Rectal smooth muscle tissue (tissue), 1 donor: ENCODE data around the gene MT3.
"Not testable (repeated sequence)": the region's sequence is repeated elsewhere in the genome, so short reads cannot be mapped to it uniquely, and the experiment has no call there.

Source experiments
- H3K27ac ChIP-seq: one replicate; pipeline ENCODE4 v1.7.0; 2013; ENCODE audit warnings: low read depth, low read length, inconsistent platforms
- H3K27me3 ChIP-seq: one replicate; pipeline ENCODE4 v1.7.0; 2013; ENCODE audit warnings: low read length; ENCODE audit not compliant: control insufficient read depth, insufficient read depth
- H3K36me3 ChIP-seq: one replicate; pipeline ENCODE4 v1.7.0; 2013; ENCODE audit warnings: low read length; ENCODE audit not compliant: control insufficient read depth, insufficient read depth
- H3K4me1 ChIP-seq: one replicate; pipeline ENCODE4 v1.7.0; 2013; ENCODE audit warnings: low read length; ENCODE audit not compliant: control insufficient read depth, insufficient read depth
- H3K4me3 ChIP-seq: one replicate; pipeline ENCODE4 v1.7.0; 2013; ENCODE audit warnings: low read length
- H3K9ac ChIP-seq: one replicate; pipeline ENCODE4 v1.7.0; 2013; ENCODE audit warnings: low read length

MT3 gene

GRCh38 chr16:56617212-56618085 lies 28.1 kb downstream of the MT3 start:
- peak overlapping the region; percentile 61 for H3K27ac ChIP-seq
- H3K4me1 ChIP-seq, result peaks cover 5% of the 10 kb centered on the region
- H3K4me3 ChIP-seq, result peak overlapping the region; percentile 70
- H3K36me3 ChIP-seq, result no peaks in the 10 kb centered on the region
- H3K27me3 ChIP-seq, result peaks cover 3% of the 10 kb centered on the region
- peak overlapping the region; percentile 56 for H3K9ac ChIP-seq

DNA sequence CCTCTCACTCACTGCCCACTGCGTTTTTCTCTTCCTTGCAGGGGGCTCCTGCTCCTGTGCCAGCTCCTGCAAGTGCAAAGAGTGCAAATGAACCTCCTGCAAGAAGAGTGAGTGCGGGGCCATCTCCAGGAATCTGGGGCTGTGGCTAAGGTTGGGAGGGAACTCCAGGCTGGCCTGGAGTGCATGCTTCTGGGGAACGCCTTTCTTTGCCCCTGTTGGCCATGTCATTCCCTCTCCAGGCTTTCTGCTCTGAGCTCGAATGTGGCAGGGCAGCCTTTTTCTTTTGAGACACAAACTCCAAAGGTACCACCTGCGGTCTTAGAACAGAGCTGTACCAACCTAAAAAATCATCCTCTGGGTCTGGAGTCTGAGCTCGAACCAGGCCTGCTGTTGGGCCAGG lies 28.8 kb downstream of the MT3 start:
- Histone ChIP-seq H3K36me3 (no peaks in the 10 kb centered on the region), H3K27me3 (peaks cover 3% of the 10 kb centered on the region), H3K4me3 (no peak overlapping the region), H3K27ac (no peak overlapping the region), H3K9ac (no peak overlapping the region), H3K4me1 (peaks cover 5% of the 10 kb centered on the region)

DNA sequence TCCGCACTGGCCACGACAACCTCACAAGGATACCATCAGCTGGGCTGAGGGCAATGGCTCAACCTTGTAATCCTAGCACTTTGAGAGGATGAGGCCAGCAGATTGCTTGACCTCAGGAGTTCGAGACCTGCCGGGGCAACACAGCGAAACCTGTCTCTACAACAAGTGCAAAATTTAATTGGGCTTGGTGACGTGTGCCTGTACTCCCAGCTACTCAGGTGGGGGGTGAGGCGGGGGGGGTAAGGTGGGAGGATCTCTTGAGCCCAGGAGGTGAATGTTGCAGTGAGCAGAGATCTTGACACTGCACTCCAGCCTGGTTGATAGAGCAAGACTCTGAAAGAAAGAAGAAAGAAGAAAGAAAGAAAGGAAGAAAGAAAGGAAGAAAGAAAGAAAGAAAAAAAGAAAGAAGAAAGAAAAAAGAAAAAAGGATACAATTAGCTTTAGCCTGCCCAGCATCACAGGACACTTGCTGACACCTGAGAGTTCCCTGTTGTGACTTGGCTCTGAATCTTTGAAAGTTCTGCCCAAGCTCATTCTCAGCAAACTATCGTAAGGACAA lies 31.1 kb downstream of the MT3 start:
- Histone ChIP-seq H3K9ac (no peak overlapping the region), H3K36me3 (no peaks in the 10 kb centered on the region), H3K4me1 (peaks cover 5% of the 10 kb centered on the region), H3K27ac (no peak overlapping the region), H3K4me3 (no peak overlapping the region), H3K27me3 (peaks cover 3% of the 10 kb centered on the region)

- H3K27me3 ChIP-seq, H3K4me3 ChIP-seq, H3K4me1 ChIP-seq, H3K27ac ChIP-seq, H3K36me3 ChIP-seq, H3K9ac ChIP-seq: not testable (repeated sequence)
Measured at GRCh38 chr16:56621665-56622445, 32.5 kb downstream of the MT3 start.

DNA sequence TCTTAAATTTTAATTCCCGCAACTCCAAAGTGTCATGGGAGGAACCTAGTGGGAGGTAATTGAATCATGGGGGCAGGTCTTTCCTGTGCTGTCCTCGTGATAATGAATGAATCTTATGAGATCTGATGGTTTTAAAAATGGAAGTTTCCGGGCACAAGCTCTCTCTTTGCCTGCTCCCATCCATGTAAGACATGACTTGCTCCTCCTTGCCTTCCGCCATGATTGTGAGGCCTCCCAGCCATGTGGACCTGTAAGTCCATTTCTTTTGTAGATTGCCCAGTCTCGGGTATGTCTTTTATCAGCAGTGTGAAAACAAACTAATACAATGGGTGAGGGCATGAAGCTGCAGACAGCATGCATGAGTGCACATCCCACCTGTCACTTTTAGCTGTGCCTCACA lies 33.9 kb downstream of the MT3 start:
- H3K36me3 ChIP-seq, H3K27ac ChIP-seq: not testable (repeated sequence)

DNA sequence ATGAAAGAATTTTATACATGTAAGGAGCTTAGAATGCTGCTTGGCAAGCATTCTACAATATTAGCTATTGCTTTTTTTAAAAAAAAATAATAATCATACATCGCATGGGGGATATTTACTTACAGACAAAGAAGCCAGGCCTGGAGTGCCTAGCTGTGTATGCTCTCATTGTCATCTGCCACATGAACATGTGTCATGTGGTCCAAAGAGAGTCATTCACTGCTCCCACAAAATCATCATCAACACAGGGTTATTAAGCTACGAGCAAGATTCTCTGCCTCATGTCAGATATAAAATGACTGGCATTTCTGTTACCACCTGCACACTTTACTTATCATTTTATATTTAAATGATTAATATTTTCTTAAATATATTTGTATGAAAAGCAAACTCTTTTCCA lies 34.3 kb downstream of the MT3 start:
- Histone ChIP-seq H3K9ac (no peak overlapping the region), H3K27ac (no peak overlapping the region), H3K4me1 (peaks cover 6% of the 10 kb centered on the region), H3K4me3 (no peak overlapping the region), H3K36me3 (no peaks in the 10 kb centered on the region), H3K27me3 (peaks cover 2% of the 10 kb centered on the region)

More for the DNA sequence above, 33.9 kb downstream of the MT3 start:
- not testable (repeated sequence) for H3K9ac ChIP-seq, H3K4me3 ChIP-seq, H3K27me3 ChIP-seq, H3K4me1 ChIP-seq

GRCh38 chr16:56625140-56625942 lies 36.0 kb downstream of the MT3 start, which contains the start of gene MT1E:
Gene MT1E (plus strand): TSS chr16:56625781. CDS start chr16:56625852, 71 bp downstream.
- Histone ChIP-seq H3K9ac (peak within 1 kb of the TSS; percentile 91), H3K36me3 (no peaks in the 10 kb centered on the region), H3K4me3 (peak within 1 kb of the TSS; percentile 81), H3K4me1 (peaks cover 6% of the 10 kb centered on the region), H3K27me3 (peaks cover 2% of the 10 kb centered on the region), H3K27ac (peak within 1 kb of the TSS; percentile 98)

- peak overlapping the region; percentile 81 for H3K4me3 ChIP-seq
Measured at GRCh38 chr16:56625943-56626654, 36.8 kb downstream of the MT3 start.

GRCh38 chr16:56626685-56627084 lies 37.4 kb downstream of the MT3 start:
- Histone ChIP-seq H3K4me3 (peak overlapping the region; percentile 81), H3K36me3 (no peaks in the 10 kb centered on the region), H3K9ac (peak overlapping the region; percentile 88), H3K4me1 (peaks cover 6% of the 10 kb centered on the region), H3K27ac (peak overlapping the region; percentile 98), H3K27me3 (peaks cover 2% of the 10 kb centered on the region)

More at GRCh38 chr16:56625943-56626654, 36.8 kb downstream of the MT3 start:
- Histone ChIP-seq H3K4me1 (peaks cover 6% of the 10 kb centered on the region), H3K27ac (peak overlapping the region; percentile 98), H3K27me3 (peaks cover 2% of the 10 kb centered on the region), H3K36me3 (no peaks in the 10 kb centered on the region), H3K9ac (peak overlapping the region; percentile 88)

GRCh38 chr16:56628486-56629350 lies 39.4 kb downstream of the MT3 start:
- no peak overlapping the region for H3K4me3 ChIP-seq
- no peaks in the 10 kb centered on the region for H3K36me3 ChIP-seq
- no peak overlapping the region for H3K27ac ChIP-seq
- peaks cover 7% of the 10 kb centered on the region for H3K27me3 ChIP-seq
- H3K4me1 ChIP-seq, result peaks cover 6% of the 10 kb centered on the region
- no peak overlapping the region for H3K9ac ChIP-seq

DNA sequence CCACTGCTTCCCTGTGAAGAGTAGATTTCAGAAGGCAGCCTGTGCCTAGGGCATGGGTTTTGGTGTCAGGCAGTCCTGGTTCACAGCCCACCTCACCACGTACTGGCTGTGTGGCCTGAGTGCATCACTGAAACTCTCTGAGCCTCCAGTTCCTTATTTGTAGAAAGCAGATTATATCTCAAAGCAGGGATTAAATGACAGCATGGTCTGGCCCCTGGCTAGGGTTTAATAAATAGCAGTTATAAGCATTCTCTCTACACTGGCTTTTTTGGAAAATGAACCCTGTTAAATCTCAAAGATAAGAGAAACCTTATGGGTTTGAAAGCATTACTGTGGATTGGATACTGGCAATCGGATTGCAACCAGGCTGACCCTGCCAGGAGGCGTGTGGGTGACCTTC lies 40.2 kb downstream of the MT3 start:
- H3K36me3 ChIP-seq, result no peaks in the 10 kb centered on the region
- H3K4me3 ChIP-seq, result no peak overlapping the region
- H3K9ac ChIP-seq, result no peak overlapping the region
- H3K27me3 ChIP-seq, result peaks cover 7% of the 10 kb centered on the region
- no peak overlapping the region for H3K27ac ChIP-seq
- peaks cover 6% of the 10 kb centered on the region for H3K4me1 ChIP-seq
